ENCODE measurements around the gene NUCKS1. TPM values are rescaled to one million over a fixed set of nuclear protein-coding genes. Genes with fewer than 3 reads are reported as not detected.

NUCKS1 gene
- total and polyA plus RNA-seq, 10 donors: 26.9 to 142 (median 96.7) TPM

DNA sequence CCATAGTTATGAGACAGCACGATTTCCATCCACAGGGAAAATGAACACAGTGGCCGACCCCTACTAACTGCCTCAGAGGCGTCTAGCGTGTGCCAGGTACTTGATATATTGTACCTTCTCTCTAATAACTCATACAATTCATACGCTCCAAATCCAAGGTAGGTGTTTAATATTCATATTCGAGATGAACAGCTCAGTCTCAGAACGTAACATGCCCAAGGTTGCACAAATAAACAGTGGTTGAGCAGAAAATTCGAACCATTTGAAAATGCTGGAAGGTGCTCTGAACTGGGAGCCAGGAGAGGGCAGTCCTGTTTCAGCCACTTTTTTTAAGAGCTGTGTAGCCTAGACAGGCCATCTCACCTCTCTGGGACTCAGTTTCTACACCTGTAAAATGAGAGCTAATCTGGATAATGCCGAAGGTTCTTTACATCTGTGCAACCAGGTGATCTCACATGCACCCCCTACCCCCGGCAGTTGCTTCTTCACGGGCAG lies 77.5 kb downstream of the NUCKS1 start:
- WGBS, 5 donors: 82 to 89% (median 85%) methylated on average over 11 of the region's 11 CpGs
- peaks cover 16 to 97% (median 64%) of the 10 kb centered on the region in 6 donors for H3K4me1 ChIP-seq

DNA sequence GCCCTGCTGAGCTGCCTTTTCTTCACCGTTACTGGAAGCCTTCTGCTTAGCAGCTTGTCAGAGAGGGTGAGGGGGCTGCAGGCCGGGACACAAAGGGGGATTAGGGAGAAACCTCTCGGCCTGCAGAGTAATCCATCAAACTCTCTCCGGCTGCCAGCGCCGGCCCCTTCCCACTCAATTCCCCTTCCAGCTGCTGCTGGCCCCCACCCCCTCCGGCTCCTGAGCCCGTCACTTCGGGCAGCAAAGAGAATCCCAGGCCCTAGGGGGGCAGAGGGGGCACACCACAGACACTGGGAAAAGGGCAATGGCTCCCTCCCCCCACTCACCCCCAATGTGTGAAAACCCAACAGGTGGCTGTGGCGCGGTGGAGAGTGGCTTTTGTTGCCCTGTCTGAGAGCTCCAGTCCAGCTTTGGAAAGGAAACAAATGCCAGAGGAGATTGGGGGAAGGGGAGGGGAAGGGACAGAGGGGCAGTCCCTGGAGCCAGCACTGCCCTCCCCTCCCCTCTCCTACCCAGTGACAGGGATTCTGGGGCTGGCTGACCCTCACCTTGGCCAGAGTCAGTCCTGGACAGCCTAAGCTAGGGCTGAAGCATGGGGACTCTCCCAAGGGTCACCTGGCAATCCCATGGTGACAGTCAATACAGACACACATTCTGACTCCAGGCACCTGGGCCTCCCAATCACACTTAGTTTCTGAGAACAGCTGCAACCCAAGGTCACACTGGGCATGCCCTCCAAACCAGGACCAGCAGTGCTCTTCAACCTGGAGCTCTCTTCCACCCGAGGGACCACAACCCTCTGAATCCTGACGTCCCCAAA lies 79.2 kb downstream of the NUCKS1 start:
- H3K4me3 ChIP-seq: peak overlapping the region in 1 of 8 donors; percentile 54
- peak overlapping the region in 7 of 8 donors; percentile 19 to 82 (median 76) for H3K27ac ChIP-seq
- WGBS, 5 donors: 71 to 90% (median 83%) methylated on average over 10 to 13 of the region's 13 CpGs
- H3K27me3 ChIP-seq (replicated peaks in 1 of 7): peaks cover 0 to 8% (median 0%) of the 10 kb centered on the region in 7 donors
- no peak for DNase-seq
- H3K36me3 ChIP-seq: no peaks in the 10 kb centered on the region
- intact Hi-C loops (cut with DNase I; ENCODE audit: low total_unique reads): no loop called here
- H3K9me3 ChIP-seq: no peaks in the 10 kb centered on the region
- H3K4me1 ChIP-seq: peaks cover 24 to 97% (median 70%) of the 10 kb centered on the region in 6 donors
- TF ChIP-seq, protein P1, sequence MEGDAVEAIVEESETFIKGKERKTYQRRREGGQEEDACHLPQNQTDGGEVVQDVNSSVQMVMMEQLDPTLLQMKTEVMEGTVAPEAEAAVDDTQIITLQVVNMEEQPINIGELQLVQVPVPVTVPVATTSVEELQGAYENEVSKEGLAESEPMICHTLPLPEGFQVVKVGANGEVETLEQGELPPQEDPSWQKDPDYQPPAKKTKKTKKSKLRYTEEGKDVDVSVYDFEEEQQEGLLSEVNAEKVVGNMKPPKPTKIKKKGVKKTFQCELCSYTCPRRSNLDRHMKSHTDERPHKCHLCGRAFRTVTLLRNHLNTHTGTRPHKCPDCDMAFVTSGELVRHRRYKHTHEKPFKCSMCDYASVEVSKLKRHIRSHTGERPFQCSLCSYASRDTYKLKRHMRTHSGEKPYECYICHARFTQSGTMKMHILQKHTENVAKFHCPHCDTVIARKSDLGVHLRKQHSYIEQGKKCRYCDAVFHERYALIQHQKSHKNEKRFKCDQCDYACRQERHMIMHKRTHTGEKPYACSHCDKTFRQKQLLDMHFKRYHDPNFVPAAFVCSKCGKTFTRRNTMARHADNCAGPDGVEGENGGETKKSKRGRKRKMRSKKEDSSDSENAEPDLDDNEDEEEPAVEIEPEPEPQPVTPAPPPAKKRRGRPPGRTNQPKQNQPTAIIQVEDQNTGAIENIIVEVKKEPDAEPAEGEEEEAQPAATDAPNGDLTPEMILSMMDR (IDR thresholded peaks at IDR 0.05 in 8 of 11, conservative IDR thresholded peaks at IDR 0.05 in 3 of 11): no peak
- TF ChIP-seq POLR2A (IDR thresholded peaks at IDR 0.05) (no peak), POLR2AphosphoS5 (IDR thresholded peaks at IDR 0.05) (no peak)

More for the DNA sequence above, 77.5 kb downstream of the NUCKS1 start:
- TF ChIP-seq POLR2A (IDR thresholded peaks at IDR 0.05) (no peak), POLR2AphosphoS5 (IDR thresholded peaks at IDR 0.05) (no peak)
- TF ChIP-seq, protein P1 (IDR thresholded peaks at IDR 0.05 in 8 of 11, conservative IDR thresholded peaks at IDR 0.05 in 3 of 11): no peak
- peak overlapping the region in 4 of 8 donors; percentile 10 to 26 (median 22) for H3K27ac ChIP-seq
- no peak overlapping the region for H3K4me3 ChIP-seq
- peaks cover 0 to 8% (median 0%) of the 10 kb centered on the region in 7 donors for H3K27me3 ChIP-seq (replicated peaks in 1 of 7)
- no peaks in the 10 kb centered on the region for H3K36me3 ChIP-seq
- H3K9me3 ChIP-seq: no peaks in the 10 kb centered on the region
- no peak for DNase-seq
- intact Hi-C loops (cut with DNase I; ENCODE audit: low total_unique reads): no loop called here

DNA sequence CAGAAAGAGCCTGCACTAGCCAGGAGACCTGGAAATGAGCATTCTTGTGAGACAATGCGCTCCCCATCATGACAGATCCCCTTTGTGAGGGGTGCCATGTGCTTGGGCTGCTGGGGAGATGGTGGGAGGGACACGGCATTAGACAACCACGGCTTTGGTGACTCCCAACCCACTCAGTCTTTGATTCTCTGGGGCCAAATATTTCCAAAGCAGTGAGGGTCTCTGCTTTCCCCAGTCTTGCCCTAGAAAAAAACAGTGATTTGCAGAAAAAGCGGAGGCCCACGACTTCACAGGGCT lies 79.9 kb downstream of the NUCKS1 start:
- Histone ChIP-seq H3K9me3 (no peaks in the 10 kb centered on the region), H3K4me3 (peak overlapping the region in 1 of 8 donors; percentile 54), H3K36me3 (no peaks in the 10 kb centered on the region), H3K27me3 (replicated peaks in 1 of 7) (peaks cover 0 to 8% (median 0%) of the 10 kb centered on the region in 7 donors), H3K4me1 (peaks cover 21 to 97% (median 76%) of the 10 kb centered on the region in 6 donors), H3K27ac (peak overlapping the region; percentile 19 to 82 (median 73))
- 70 to 86% (median 74%) methylated on average over 5 of the region's 5 CpGs for WGBS, 5 donors
- intact Hi-C loops (cut with DNase I; ENCODE audit: low total_unique reads): no loop called here
- TF ChIP-seq POLR2AphosphoS5 (IDR thresholded peaks at IDR 0.05) (no peak), POLR2A (IDR thresholded peaks at IDR 0.05) (no peak)
- TF ChIP-seq, protein P1 (IDR thresholded peaks at IDR 0.05 in 8 of 11, conservative IDR thresholded peaks at IDR 0.05 in 3 of 11): no peak
- no peak for DNase-seq

Data from spleen (tissue), 11 donors.